H9 (cell line): Measurements from ENCODE around the gene RNF224. TPM values are rescaled to one million over a fixed set of nuclear protein-coding genes. Genes with fewer than 3 reads are reported as not detected.

Source experiments
- DNase-seq: peaks from one replicate; pipeline ENCODE4 v3.0.0-alpha.2; 2017
- H2AFZ ChIP-seq: one replicate; pipeline ENCODE4 v1.6.1; 2013; ENCODE audit warnings: mild to moderate bottlenecking, low read length, control low read depth, moderate library complexity
- H2AK5ac ChIP-seq: 2 replicates; pipeline ENCODE4 v1.6.1; 2013; ENCODE audit warnings: low read length, control low read depth, mixed read lengths; ENCODE audit not compliant: insufficient read length
- H2BK120ac ChIP-seq: one replicate; pipeline ENCODE4 v1.6.1; 2013; ENCODE audit warnings: low read depth, mild to moderate bottlenecking, low read length, control low read depth, inconsistent platforms; ENCODE audit not compliant: poor library complexity, severe bottlenecking
- H2BK12ac ChIP-seq: 2 replicates; pipeline ENCODE4 v1.6.1; 2013; ENCODE audit warnings: low read length, control low read depth, mixed read lengths, low read depth; ENCODE audit not compliant: insufficient read length
- H2BK15ac ChIP-seq: 2 replicates; pipeline ENCODE4 v1.6.1; 2013; ENCODE audit warnings: low read depth, low read length, control low read depth
- H2BK20ac ChIP-seq: one replicate; pipeline ENCODE4 v1.6.1; 2013; ENCODE audit warnings: low read depth, mild to moderate bottlenecking, low read length, control low read depth, inconsistent platforms; ENCODE audit not compliant: poor library complexity, severe bottlenecking
- H2BK5ac ChIP-seq: 2 replicates; pipeline ENCODE4 v1.6.1; 2013; ENCODE audit warnings: low read length, control low read depth, mixed read lengths; ENCODE audit not compliant: insufficient read length
- H3K14ac ChIP-seq: 2 replicates; pipeline ENCODE4 v1.6.1; 2013; ENCODE audit warnings: low read length, control low read depth; ENCODE audit not compliant: insufficient read depth
- H3K18ac ChIP-seq: 2 replicates; pipeline ENCODE4 v1.6.1; 2013; ENCODE audit warnings: low read depth, mild to moderate bottlenecking, mixed read lengths, low read length, control low read depth; ENCODE audit not compliant: insufficient read length
- H3K23ac ChIP-seq: 2 replicates; pipeline ENCODE4 v1.6.1; 2013; ENCODE audit warnings: low read length, control low read depth, mixed read lengths, low read depth; ENCODE audit not compliant: insufficient read length
- H3K23me2 ChIP-seq: 2 replicates; pipeline ENCODE4 v1.6.1; 2013; ENCODE audit warnings: low read depth, mild to moderate bottlenecking, mixed read lengths, low read length, control low read depth; ENCODE audit not compliant: insufficient read length, poor library complexity, severe bottlenecking
- H3K27ac ChIP-seq: 2 replicates; pipeline ENCODE4 v1.5.1; 2013; ENCODE audit warnings: low read length, control low read depth, mixed read lengths, low read depth; ENCODE audit not compliant: insufficient read length
- H3K27me3 ChIP-seq: 2 replicates; pipeline ENCODE4 v1.6.1; 2013; ENCODE audit warnings: low read length, control low read depth, inconsistent platforms; ENCODE audit not compliant: insufficient read depth
- H3K4ac ChIP-seq: 2 replicates; pipeline ENCODE4 v1.6.1; 2013; ENCODE audit warnings: low read depth, mild to moderate bottlenecking, control low read depth, inconsistent platforms, low read length, moderate library complexity
- H3K4me1 ChIP-seq: 2 replicates; pipeline ENCODE4 v1.6.1; 2013; ENCODE audit warnings: low read length, control low read depth, inconsistent platforms; ENCODE audit not compliant: insufficient read depth
- H3K4me2 ChIP-seq: 2 replicates; pipeline ENCODE4 v1.6.1; 2013; ENCODE audit warnings: low read length, control low read depth, mixed read lengths; ENCODE audit not compliant: insufficient read length, insufficient read depth
- H3K56ac ChIP-seq: 2 replicates; pipeline ENCODE4 v1.6.1; 2013; ENCODE audit warnings: low read depth, mild to moderate bottlenecking, mixed read lengths, low read length, control low read depth; ENCODE audit not compliant: insufficient read length
- H3K79me1 ChIP-seq: 2 replicates; pipeline ENCODE4 v1.6.1; 2013; ENCODE audit warnings: low read depth, mild to moderate bottlenecking, moderate library complexity, low read length, control low read depth, inconsistent platforms; ENCODE audit not compliant: insufficient read depth, poor library complexity, severe bottlenecking
- H3K79me2 ChIP-seq: 2 replicates; pipeline ENCODE4 v1.6.1; 2013; ENCODE audit warnings: low read length, control low read depth, inconsistent platforms; ENCODE audit not compliant: insufficient read depth
- H3K9ac ChIP-seq: 2 replicates; pipeline ENCODE4 v1.6.1; 2013; ENCODE audit warnings: low read length, control low read depth, mixed read lengths; ENCODE audit not compliant: insufficient read length; ENCODE audit errors: extremely low read depth
- H3K9me3 ChIP-seq: one replicate; pipeline ENCODE4 v1.6.1; 2013; ENCODE audit warnings: low read depth, low read length, inconsistent platforms; ENCODE audit not compliant: control insufficient read depth
- H3T11ph ChIP-seq: one replicate; pipeline ENCODE4 v1.6.1; 2013; ENCODE audit warnings: mild to moderate bottlenecking, low read length, control low read depth, inconsistent platforms
- H4K20me1 ChIP-seq: one replicate; pipeline ENCODE4 v1.6.1; 2013; ENCODE audit not compliant: control insufficient read depth, insufficient read length, insufficient read depth
- H4K5ac ChIP-seq: 2 replicates; pipeline ENCODE4 v1.6.1; 2013; ENCODE audit warnings: low read depth, mild to moderate bottlenecking, mixed read lengths, low read length, control low read depth; ENCODE audit not compliant: insufficient read length
- H4K8ac ChIP-seq: replicated peaks from 2 replicates; pipeline ENCODE4 v1.6.1; 2013; ENCODE audit warnings: low read length, control low read depth, mixed read lengths, low read depth; ENCODE audit not compliant: insufficient read length
- H4K91ac ChIP-seq: 2 replicates; pipeline ENCODE4 v1.6.1; 2013; ENCODE audit warnings: low read depth, mild to moderate bottlenecking, moderate library complexity, mixed read lengths, low read length, control low read depth; ENCODE audit not compliant: insufficient read length
- H3K27ac Mint-ChIP-seq, 3 experiments: 2 replicates in 2 of 3; 3 replicates in 1 of 3; pipeline ENCODE4 v1.8.0; 2020 to 2021; ENCODE audit warnings: mixed read lengths in 3 of 3, mild to moderate bottlenecking in 1 of 3, moderate library complexity in 1 of 3
- H3K27me3 Mint-ChIP-seq: 2 replicates; pipeline ENCODE4 v1.8.0; 2021; ENCODE audit warnings: low read depth, mild to moderate bottlenecking, moderate library complexity, mixed read lengths
- H3K36me3 Mint-ChIP-seq, 3 experiments: 2 replicates in 2 of 3; 3 replicates in 1 of 3; pipeline ENCODE4 v1.8.0; 2020 to 2021; ENCODE audit warnings: low read depth in 3 of 3, mixed read lengths in 3 of 3; ENCODE audit not compliant: insufficient read depth in 1 of 3
- H3K4me1 Mint-ChIP-seq, 2 experiments: 2 replicates each; pipeline ENCODE4 v1.8.0; 2020; ENCODE audit warnings: mixed read lengths in 2 of 2
- H3K4me3 Mint-ChIP-seq, 2 experiments: 2 replicates in 1 of 2; 3 replicates in 1 of 2; pipeline ENCODE4 v1.8.0; 2020 to 2021; ENCODE audit warnings: mild to moderate bottlenecking in 2 of 2, mixed read lengths in 2 of 2, moderate library complexity in 1 of 2
- H3K9me3 Mint-ChIP-seq, 2 experiments: 2 replicates in 1 of 2; 3 replicates in 1 of 2; pipeline ENCODE4 v1.8.0; 2020; ENCODE audit warnings: mild to moderate bottlenecking in 2 of 2, mixed read lengths in 2 of 2, moderate library complexity in 1 of 2
- CTCF ChIP-seq: fragments of 200-600 bp; sonication (generic); conservative IDR thresholded peaks from 3 replicates; pipeline ENCODE4 v1.8.0; 2021; ENCODE audit warnings: antibody characterized with exemption, mild to moderate bottlenecking
- WGBS: extraction: QIAGEN DNeasy Blood & Tissue Kit; methylation state at CpG from one replicate; pipeline ENCODE4 v1.1.7; 2013; ENCODE audit warnings: missing lambda C conversion rate, low lambda C conversion rate, mixed read lengths; ENCODE audit not compliant: insufficient read length; ENCODE audit errors: extremely low coverage; 5-methylcytosine and 5-hydroxymethylcytosine counted together
- total RNA-seq: library from RNA; stranded (reverse); gene quantifications from 2 replicates; pipeline ENCODE4 v1.2.1, GENCODE V29; 2021

RNF224 gene
- total RNA-seq, 1 experiment from 2014 or later: 0.15 TPM

GRCh38 chr9:137195525-137196220 is 31.6 kb upstream of the RNF224 start:
- H3K4me3 Mint-ChIP-seq: peak overlapping the region in 1 of 2 experiments; percentile 28; a peak in 1 of 5 replicates
- no peak for TF ChIP-seq CTCF

More at GRCh38 chr9:137195525-137196220, 31.6 kb upstream of the RNF224 start:
- no peak overlapping the region for H2BK12ac ChIP-seq
- H3K79me2 ChIP-seq: no peaks in the 10 kb centered on the region
- H3K4ac ChIP-seq: no peak overlapping the region
- H3K9ac ChIP-seq: no peak overlapping the region
- no CpG with 5 or more reads among the region's 21 CpGs for WGBS
- no peak overlapping the region for H2AFZ ChIP-seq
- no peak overlapping the region for H2AK5ac ChIP-seq
- no peak overlapping the region for H3K27ac ChIP-seq
- no peak overlapping the region for H2BK20ac ChIP-seq
- no peak overlapping the region for H2BK5ac ChIP-seq
- no peak overlapping the region for H3K18ac ChIP-seq
- H3K9me3 Mint-ChIP-seq: no peaks in the 10 kb centered on the region
- H2BK15ac ChIP-seq: no peak overlapping the region
- H3K27me3 Mint-ChIP-seq: peaks cover 2% of the 10 kb centered on the region; the same call in 1 of the 2 replicates
- H3K4me2 ChIP-seq: no peak overlapping the region
- DNase-seq: no peak
- no peaks in the 10 kb centered on the region for H3K27me3 ChIP-seq
- H3K9me3 ChIP-seq: no peaks in the 10 kb centered on the region
- no peak overlapping the region for H4K8ac ChIP-seq
- peaks cover 5 to 16% of the 10 kb centered on the region in 2 experiments; a peak in 3 of 4 replicates for H3K4me1 Mint-ChIP-seq
- H4K20me1 ChIP-seq: no peaks in the 10 kb centered on the region
- H3K56ac ChIP-seq: no peak overlapping the region
- H3K23me2 ChIP-seq: no peaks in the 10 kb centered on the region
- no peak overlapping the region for H2BK120ac ChIP-seq
- no peak overlapping the region for H4K91ac ChIP-seq
- H3K4me1 ChIP-seq: no peaks in the 10 kb centered on the region
- H3K14ac ChIP-seq: no peak overlapping the region
- H3K79me1 ChIP-seq: peaks cover 3% of the 10 kb centered on the region
- H3K36me3 Mint-ChIP-seq: peaks cover 2 to 11% (median 6%) of the 10 kb centered on the region in 3 experiments; a peak in 5 of 7 replicates
- 0 out of 7 replicates have a peak overlapping the region, but pooled peaks of 1 of the 3 experiments have one; percentile 18 for H3K27ac Mint-ChIP-seq
- no peak overlapping the region for H3K23ac ChIP-seq
- H3T11ph ChIP-seq: no peak overlapping the region
- no peak overlapping the region for H4K5ac ChIP-seq
